Chondrocyte (in vitro differentiated cells): ENCODE measurements around the gene GRIK3. TPM values are rescaled to one million over a fixed set of nuclear protein-coding genes. Genes with fewer than 3 reads are reported as not detected.

ENCODE experiments used
- DNase-seq: peaks from one replicate; pipeline ENCODE4 v3.0.0; 2021; ENCODE audit warnings: mixed read lengths, low spot score
- H3K27ac Mint-ChIP-seq: one replicate; pipeline ENCODE4 v1.8.0; 2021; ENCODE audit warnings: mild to moderate bottlenecking, moderate library complexity, mixed read lengths; ENCODE audit not compliant: unreplicated experiment
- H3K27me3 Mint-ChIP-seq: 2 replicates; pipeline ENCODE4 v1.8.0; 2021; ENCODE audit warnings: low read depth, mixed read lengths
- H3K36me3 Mint-ChIP-seq: 2 replicates; pipeline ENCODE4 v1.8.0; 2021; ENCODE audit warnings: low read depth, mixed read lengths
- H3K4me1 Mint-ChIP-seq: 2 replicates; pipeline ENCODE4 v1.8.0; 2021; ENCODE audit warnings: low read depth, mild to moderate bottlenecking, mixed read lengths
- H3K4me3 Mint-ChIP-seq: one replicate; pipeline ENCODE4 v1.8.0; 2021; ENCODE audit warnings: mild to moderate bottlenecking, moderate library complexity, mixed read lengths; ENCODE audit not compliant: unreplicated experiment
- H3K9me3 Mint-ChIP-seq: 2 replicates; pipeline ENCODE4 v1.8.0; 2021; ENCODE audit warnings: low read depth, mixed read lengths
- total RNA-seq: library from RNA; stranded (reverse); gene quantifications from 3 replicates; pipeline ENCODE4 v1.2.1, GENCODE V29; 2021
- TF ChIP-seq, protein P1 (sequence below): fragments of 200-600 bp; sonication (generic); IDR thresholded peaks from 2 replicates; pipeline ENCODE4 v1.5.0; 2021; ENCODE audit warnings: antibody characterized with exemption, mild to moderate bottlenecking, moderate library complexity

The GRIK3 gene
- total RNA-seq, 1 donor from 2014 or later = not detected

DNA sequence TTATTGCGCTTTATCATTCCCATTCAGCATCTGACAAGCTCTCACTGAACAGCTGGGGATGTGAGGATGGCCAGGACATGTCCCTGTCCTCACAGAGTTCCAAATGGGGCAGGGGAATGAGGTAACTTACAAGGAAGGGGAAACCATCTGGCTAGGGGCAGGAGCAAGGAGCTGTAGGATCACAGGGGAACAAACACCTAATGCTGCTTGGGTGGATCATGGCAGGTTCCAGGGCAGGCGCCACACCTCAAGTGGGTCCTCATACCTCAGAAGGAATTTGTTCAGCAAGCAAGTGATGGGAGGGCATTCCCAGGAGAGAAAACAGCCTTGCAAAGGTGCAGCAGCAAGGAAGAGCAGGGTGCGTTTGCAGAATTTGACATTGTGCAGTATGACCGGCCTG lies 35.1 kb upstream of the GRIK3 start:
- DNase-seq = no peak
- Mint-ChIP-seq H3K4me3 (no peak overlapping the region), H3K9me3 (no peaks in the 10 kb centered on the region), H3K27ac (no peak overlapping the region), H3K36me3 (no peaks in the 10 kb centered on the region), H3K27me3 (peaks cover 17% of the 10 kb centered on the region), H3K4me1 (no peaks in the 10 kb centered on the region)
- TF ChIP-seq, protein P1, sequence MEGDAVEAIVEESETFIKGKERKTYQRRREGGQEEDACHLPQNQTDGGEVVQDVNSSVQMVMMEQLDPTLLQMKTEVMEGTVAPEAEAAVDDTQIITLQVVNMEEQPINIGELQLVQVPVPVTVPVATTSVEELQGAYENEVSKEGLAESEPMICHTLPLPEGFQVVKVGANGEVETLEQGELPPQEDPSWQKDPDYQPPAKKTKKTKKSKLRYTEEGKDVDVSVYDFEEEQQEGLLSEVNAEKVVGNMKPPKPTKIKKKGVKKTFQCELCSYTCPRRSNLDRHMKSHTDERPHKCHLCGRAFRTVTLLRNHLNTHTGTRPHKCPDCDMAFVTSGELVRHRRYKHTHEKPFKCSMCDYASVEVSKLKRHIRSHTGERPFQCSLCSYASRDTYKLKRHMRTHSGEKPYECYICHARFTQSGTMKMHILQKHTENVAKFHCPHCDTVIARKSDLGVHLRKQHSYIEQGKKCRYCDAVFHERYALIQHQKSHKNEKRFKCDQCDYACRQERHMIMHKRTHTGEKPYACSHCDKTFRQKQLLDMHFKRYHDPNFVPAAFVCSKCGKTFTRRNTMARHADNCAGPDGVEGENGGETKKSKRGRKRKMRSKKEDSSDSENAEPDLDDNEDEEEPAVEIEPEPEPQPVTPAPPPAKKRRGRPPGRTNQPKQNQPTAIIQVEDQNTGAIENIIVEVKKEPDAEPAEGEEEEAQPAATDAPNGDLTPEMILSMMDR = no peak

DNA sequence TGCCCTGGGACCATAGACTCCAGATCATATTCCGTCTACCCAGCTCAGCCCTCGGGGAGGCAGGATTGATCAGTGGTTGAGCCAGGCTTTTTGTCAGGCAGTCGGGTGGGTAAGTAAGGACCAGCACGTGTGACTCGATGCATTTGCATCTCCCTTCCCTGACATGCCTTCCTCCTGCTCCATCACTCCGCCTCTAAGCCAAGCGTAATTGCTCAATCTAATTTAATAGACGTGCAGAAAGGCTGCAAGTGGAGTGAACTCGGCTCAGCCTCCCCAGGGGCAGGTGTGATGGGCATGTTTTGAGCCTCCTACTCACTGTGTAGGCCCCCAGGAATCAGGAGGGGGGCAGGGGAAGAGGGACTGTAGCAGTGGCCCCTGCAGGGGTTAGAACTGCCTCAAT lies 34.6 kb upstream of the GRIK3 start:
- H3K9me3 Mint-ChIP-seq = no peaks in the 10 kb centered on the region
- no peak overlapping the region for H3K4me3 Mint-ChIP-seq
- H3K27me3 Mint-ChIP-seq = peaks cover 19% of the 10 kb centered on the region
- H3K4me1 Mint-ChIP-seq = no peaks in the 10 kb centered on the region
- TF ChIP-seq, protein P1 = no peak
- no peak overlapping the region for H3K27ac Mint-ChIP-seq
- no peak for DNase-seq
- H3K36me3 Mint-ChIP-seq = no peaks in the 10 kb centered on the region

DNA sequence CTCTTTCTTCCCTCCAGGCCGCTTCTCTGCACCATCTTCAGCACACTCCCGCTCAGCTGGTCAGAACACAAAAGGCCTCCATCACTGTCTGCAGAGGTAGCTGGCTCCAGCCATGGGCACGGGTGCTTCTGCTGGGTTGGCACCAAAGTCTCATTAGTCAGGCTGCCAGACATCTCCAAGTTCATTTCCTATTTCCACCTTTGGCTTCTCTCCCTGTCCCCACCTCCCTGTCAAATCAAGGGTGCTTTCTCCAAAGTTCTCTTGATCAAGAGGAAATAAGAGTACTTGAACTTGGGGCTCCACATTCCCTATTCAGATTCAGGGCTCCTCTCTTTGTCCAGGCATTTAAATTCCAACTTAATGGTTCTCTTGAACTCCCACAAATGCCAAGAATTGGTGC lies 33.9 kb upstream of the GRIK3 start:
- no peak for DNase-seq
- no peaks in the 10 kb centered on the region for H3K9me3 Mint-ChIP-seq
- H3K4me1 Mint-ChIP-seq = no peaks in the 10 kb centered on the region
- H3K4me3 Mint-ChIP-seq = no peak overlapping the region
- H3K27ac Mint-ChIP-seq = no peak overlapping the region
- TF ChIP-seq, protein P1 = no peak
- H3K27me3 Mint-ChIP-seq = peaks cover 22% of the 10 kb centered on the region
- H3K36me3 Mint-ChIP-seq = no peaks in the 10 kb centered on the region

DNA sequence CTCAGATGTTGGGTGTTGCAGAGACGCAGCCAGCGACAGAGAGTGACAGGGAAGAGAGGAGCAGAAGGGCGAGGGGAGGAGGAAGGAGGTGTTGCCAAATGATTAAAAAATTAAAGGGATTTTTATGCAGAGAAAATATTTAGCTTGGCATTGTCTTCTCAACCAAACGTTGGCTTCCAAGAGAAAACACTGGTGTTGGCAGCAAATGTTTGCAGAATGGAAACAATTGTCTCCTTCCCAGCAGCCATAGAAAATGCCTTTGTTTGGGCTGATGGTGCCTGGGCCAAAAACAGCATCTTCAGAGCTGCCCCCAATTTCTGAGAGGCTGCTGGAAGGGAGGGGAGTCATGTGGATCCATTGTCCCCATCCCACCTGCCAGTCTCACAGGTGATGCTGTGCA lies 29.7 kb upstream of the GRIK3 start:
- no peaks in the 10 kb centered on the region for H3K9me3 Mint-ChIP-seq
- H3K4me1 Mint-ChIP-seq = no peaks in the 10 kb centered on the region
- no peak overlapping the region for H3K4me3 Mint-ChIP-seq
- no peaks in the 10 kb centered on the region for H3K36me3 Mint-ChIP-seq
- no peak overlapping the region for H3K27ac Mint-ChIP-seq
- DNase-seq = no peak
- peaks cover 17% of the 10 kb centered on the region for H3K27me3 Mint-ChIP-seq
- TF ChIP-seq, protein P1 = no peak

DNA sequence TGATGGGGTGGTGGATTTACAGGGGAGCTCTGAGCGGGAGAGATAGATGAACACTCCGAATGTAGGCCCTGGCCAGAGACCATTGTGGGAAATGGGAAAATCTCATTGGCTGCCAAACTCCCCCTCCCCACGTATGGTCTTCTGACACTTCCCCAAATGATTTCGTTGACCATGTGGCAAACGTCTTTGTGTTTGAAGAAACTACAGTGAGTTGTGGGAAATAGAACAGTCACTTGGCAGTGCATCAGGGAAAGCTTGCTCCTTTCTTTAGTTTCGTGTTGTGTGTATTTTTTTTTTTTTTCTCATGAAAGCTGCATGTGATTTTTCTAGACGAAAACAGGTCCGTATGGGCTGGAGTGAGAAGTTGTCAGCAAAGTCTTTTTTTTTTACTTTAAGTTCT lies 25.0 kb upstream of the GRIK3 start:
- no peak overlapping the region for H3K4me3 Mint-ChIP-seq
- no peak overlapping the region for H3K27ac Mint-ChIP-seq
- no peaks in the 10 kb centered on the region for H3K36me3 Mint-ChIP-seq
- H3K9me3 Mint-ChIP-seq = no peaks in the 10 kb centered on the region
- no peaks in the 10 kb centered on the region for H3K4me1 Mint-ChIP-seq
- DNase-seq = no peak
- TF ChIP-seq, protein P1 = no peak
- H3K27me3 Mint-ChIP-seq = peaks cover 8% of the 10 kb centered on the region
